Prostate gland (tissue), 2 donors: ENCODE measurements around the gene C1S. TPM values are rescaled to one million over a fixed set of nuclear protein-coding genes. Genes with fewer than 3 reads are reported as not detected.

Experiments
- DNase-seq: peaks from one replicate; pipeline ENCODE4 v3.0.0-alpha.2; 2019; ENCODE audit warnings: low spot score
- H3K27ac ChIP-seq, 2 donors: fragments of 200-600 bp; sonication (generic); 2 replicates each; pipeline ENCODE4 v1.5.1; 2017 to 2019
- H3K27me3 ChIP-seq: fragments of 200-600 bp; sonication (generic); replicated peaks from 2 replicates; pipeline ENCODE4 v1.5.1; 2019; ENCODE audit not compliant: insufficient read depth
- H3K36me3 ChIP-seq, 2 donors: fragments of 200-600 bp; sonication (generic); 1 replicate in 1 of 2; 2 replicates in 1 of 2; pipeline versions ENCODE4 v1.5.1 to v1.8.1; 2017 to 2019
- H3K4me1 ChIP-seq: fragments of 200-600 bp; sonication (generic); replicated peaks from 2 replicates; pipeline ENCODE4 v1.5.1; 2019
- H3K4me3 ChIP-seq, 2 donors: fragments of 200-600 bp; sonication (generic); 2 replicates each; pipeline ENCODE4 v1.5.1; 2017 to 2019
- H3K9me3 ChIP-seq: fragments of 200-600 bp; sonication (generic); 2 replicates; pipeline ENCODE4 v1.5.1; 2017
- POLR2A ChIP-seq: fragments of 450-650 bp; IDR thresholded peaks from one replicate; pipeline ENCODE4 v1.6.1; 2016; ENCODE audit warnings: antibody characterized with exemption, mild to moderate bottlenecking
- POLR2AphosphoS5 ChIP-seq: sonication (generic); formaldehyde crosslinking; IDR thresholded peaks from one replicate; pipeline ENCODE4 v1.6.1; 2017; ENCODE audit warnings: antibody characterized with exemption
- WGBS: methylation state at CpG from one replicate; pipeline ENCODE4 v1.1.5; 2018; 5-methylcytosine and 5-hydroxymethylcytosine counted together
- intact Hi-C: fragments of 100-400 bp; cut with DNase I; formaldehyde crosslinking; loops from one replicate; pipeline ENCODE4 v1.14.2; 2022
- total RNA-seq, 2 donors: library from RNA; depleted of rRNA; stranded (reverse); fragments of >200 nt; gene quantifications; one replicate each; pipeline ENCODE4 v1.1.0, GENCODE V29; 2016
- TF ChIP-seq, protein P1 (sequence below), 4 experiments: fragments of 200-600 bp in 2 of 4; fragments of 450-650 bp in 2 of 4; sonication (generic) in 2 of 4; IDR thresholded peaks; 1 replicate in 3 of 4; 2 replicates in 1 of 4; pipeline ENCODE4 v1.5.1; 2016 to 2019; ENCODE audit warnings: antibody characterized with exemption in 4 of 4, mild to moderate bottlenecking in 2 of 4, moderate library complexity in 2 of 4

The C1S gene
- total RNA-seq, 2 donors from 2014 or later = 52.7 to 176 TPM

- Histone ChIP-seq H3K27ac (no peak overlapping the region), H3K9me3 (no peaks in the 10 kb centered on the region), H3K36me3 (no peaks in the 10 kb centered on the region), H3K27me3 (no peaks in the 10 kb centered on the region), H3K4me1 (no peaks in the 10 kb centered on the region), H3K4me3 (no peak overlapping the region)
- WGBS = 81% methylated on average over 3 of the region's 3 CpGs
- TF ChIP-seq POLR2A (no peak), POLR2AphosphoS5 (no peak)
- TF ChIP-seq, protein P1, sequence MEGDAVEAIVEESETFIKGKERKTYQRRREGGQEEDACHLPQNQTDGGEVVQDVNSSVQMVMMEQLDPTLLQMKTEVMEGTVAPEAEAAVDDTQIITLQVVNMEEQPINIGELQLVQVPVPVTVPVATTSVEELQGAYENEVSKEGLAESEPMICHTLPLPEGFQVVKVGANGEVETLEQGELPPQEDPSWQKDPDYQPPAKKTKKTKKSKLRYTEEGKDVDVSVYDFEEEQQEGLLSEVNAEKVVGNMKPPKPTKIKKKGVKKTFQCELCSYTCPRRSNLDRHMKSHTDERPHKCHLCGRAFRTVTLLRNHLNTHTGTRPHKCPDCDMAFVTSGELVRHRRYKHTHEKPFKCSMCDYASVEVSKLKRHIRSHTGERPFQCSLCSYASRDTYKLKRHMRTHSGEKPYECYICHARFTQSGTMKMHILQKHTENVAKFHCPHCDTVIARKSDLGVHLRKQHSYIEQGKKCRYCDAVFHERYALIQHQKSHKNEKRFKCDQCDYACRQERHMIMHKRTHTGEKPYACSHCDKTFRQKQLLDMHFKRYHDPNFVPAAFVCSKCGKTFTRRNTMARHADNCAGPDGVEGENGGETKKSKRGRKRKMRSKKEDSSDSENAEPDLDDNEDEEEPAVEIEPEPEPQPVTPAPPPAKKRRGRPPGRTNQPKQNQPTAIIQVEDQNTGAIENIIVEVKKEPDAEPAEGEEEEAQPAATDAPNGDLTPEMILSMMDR (IDR thresholded peaks at IDR 0.05) = no peak
- intact Hi-C loops = no loop called here
- DNase-seq = no peak
Measured at GRCh38 chr12:7064516-7064915, 4.0 kb downstream of the C1S start.

- 86% methylated on average over 7 of the region's 7 CpGs for WGBS
- H3K4me1 ChIP-seq = no peaks in the 10 kb centered on the region
- no peak overlapping the region for H3K27ac ChIP-seq
- no peaks in the 10 kb centered on the region for H3K36me3 ChIP-seq
- intact Hi-C loops = no loop called here
- no peaks in the 10 kb centered on the region for H3K27me3 ChIP-seq
- H3K4me3 ChIP-seq = no peak overlapping the region
- no peak for DNase-seq
- no peaks in the 10 kb centered on the region for H3K9me3 ChIP-seq
- TF ChIP-seq, protein P1 (IDR thresholded peaks at IDR 0.05) = no peak
- TF ChIP-seq POLR2AphosphoS5 (no peak), POLR2A (no peak)
Measured at GRCh38 chr12:7065073-7065623, 4.6 kb downstream of the C1S start.

DNA sequence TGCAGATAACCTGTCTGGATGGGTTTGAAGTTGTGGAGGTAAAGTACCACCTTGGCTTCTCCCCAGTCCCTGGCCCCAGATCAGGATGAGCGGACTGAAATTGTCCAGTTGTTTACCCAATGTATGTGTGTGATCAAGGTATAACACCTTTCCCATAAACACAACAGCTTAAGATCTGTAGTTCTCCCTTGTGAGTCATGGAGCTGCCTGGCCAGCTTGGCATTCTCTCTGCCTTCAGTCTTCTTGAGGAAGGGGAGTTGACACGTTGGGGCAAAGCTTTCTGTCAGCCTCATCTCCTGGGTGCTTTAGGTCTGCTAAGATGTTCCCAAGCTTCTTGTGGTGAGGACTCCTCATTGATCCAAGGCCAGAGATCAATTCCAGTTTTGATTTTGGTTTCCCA is 6.1 kb downstream of the C1S start:
- Histone ChIP-seq H3K4me1 (no peaks in the 10 kb centered on the region), H3K4me3 (no peak overlapping the region), H3K9me3 (no peaks in the 10 kb centered on the region), H3K27me3 (no peaks in the 10 kb centered on the region), H3K36me3 (no peaks in the 10 kb centered on the region), H3K27ac (no peak overlapping the region)
- intact Hi-C loops = no loop called here
- no peak for DNase-seq
- TF ChIP-seq POLR2A (no peak), POLR2AphosphoS5 (no peak)
- TF ChIP-seq, protein P1 (IDR thresholded peaks at IDR 0.05) = no peak
- 55% methylated on average over 2 of the region's 2 CpGs for WGBS

DNA sequence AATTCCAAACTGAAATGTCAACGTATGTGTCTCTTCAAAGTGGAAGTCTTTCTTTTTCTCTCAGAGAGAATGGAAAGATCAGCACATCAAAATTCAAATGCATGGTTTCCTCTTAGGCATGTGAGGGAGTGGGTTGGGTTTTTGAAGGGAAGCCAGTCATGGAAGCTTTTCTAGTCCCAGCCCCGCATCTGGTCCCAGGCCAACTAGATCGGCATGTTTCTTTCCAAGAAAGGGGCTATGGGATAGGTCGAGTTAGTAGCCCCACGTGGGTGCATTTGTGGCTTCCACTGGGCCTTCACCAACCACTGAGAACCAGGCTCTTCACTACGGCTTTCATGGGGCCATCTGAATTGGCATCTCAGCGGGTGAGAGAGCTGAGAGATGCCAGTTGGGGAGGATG is 6.6 kb downstream of the C1S start:
- TF ChIP-seq POLR2A = no peak
- TF ChIP-seq, protein P1 (IDR thresholded peaks at IDR 0.05) = no peak
- no peak for TF ChIP-seq POLR2AphosphoS5
- Histone ChIP-seq H3K27me3 (no peaks in the 10 kb centered on the region), H3K27ac (no peak overlapping the region), H3K9me3 (no peaks in the 10 kb centered on the region), H3K36me3 (no peaks in the 10 kb centered on the region), H3K4me3 (no peak overlapping the region), H3K4me1 (no peaks in the 10 kb centered on the region)
- 77% methylated on average over 7 of the region's 7 CpGs for WGBS
- intact Hi-C loops = no loop called here
- DNase-seq = no peak

GRCh38 chr12:7068240-7068993 is 7.9 kb downstream of the C1S start:
- DNase-seq = no peak
- no peaks in the 10 kb centered on the region for H3K36me3 ChIP-seq
- H3K4me3 ChIP-seq = no peak overlapping the region
- 37% methylated on average over 11 of the region's 11 CpGs for WGBS
- H3K4me1 ChIP-seq = no peaks in the 10 kb centered on the region
- H3K27me3 ChIP-seq = no peaks in the 10 kb centered on the region
- intact Hi-C loops = no loop called here
- TF ChIP-seq, protein P1 (IDR thresholded peaks at IDR 0.05) = no peak
- TF ChIP-seq POLR2AphosphoS5 = no peak
- TF ChIP-seq POLR2A = no peak
- peak overlapping the region in 1 of 2 donors; percentile 12 for H3K27ac ChIP-seq
- no peaks in the 10 kb centered on the region for H3K9me3 ChIP-seq
